Esophagus muscularis mucosa (tissue), 4 donors: ENCODE results near the gene DGKG. TPM values are rescaled to one million over a fixed set of nuclear protein-coding genes. Genes with fewer than 3 reads are reported as not detected.
A peak's percentile ranks its signal among the peaks of the same experiment; 100 is the strongest.

Source experiments
- DNase-seq: peaks from one replicate; pipeline ENCODE4 v3.0.0-alpha.2; 2017; ENCODE audit errors: extremely low spot score
- H3K27ac ChIP-seq, 4 donors: fragments of 200-600 bp; sonication (generic); replicated peaks in 1 of 4; 1 replicate in 3 of 4; 2 replicates in 1 of 4; pipeline ENCODE4 v1.5.1; 2016 to 2019; ENCODE audit warnings: mild to moderate bottlenecking in 1 of 4
- H3K27me3 ChIP-seq, 4 donors: fragments of 200-600 bp; sonication (generic); one replicate each; pipeline versions ENCODE4 v1.5.1 to v1.6.0; 2016 to 2019
- H3K36me3 ChIP-seq, 4 donors: fragments of 200-600 bp; sonication (generic); one replicate each; pipeline ENCODE4 v1.5.1; 2016 to 2019
- H3K4me1 ChIP-seq, 4 donors: fragments of 200-600 bp; sonication (generic); one replicate each; pipeline ENCODE4 v1.5.1; 2016 to 2019
- H3K4me3 ChIP-seq, 4 donors: fragments of 200-600 bp; sonication (generic); 1 replicate in 2 of 4; 2 replicates in 2 of 4; pipeline ENCODE4 v1.5.1; 2016 to 2019; ENCODE audit warnings: mild to moderate bottlenecking in 4 of 4, moderate library complexity in 1 of 4
- H3K9me3 ChIP-seq, 4 donors: fragments of 200-600 bp; sonication (generic); 1 replicate in 3 of 4; 2 replicates in 1 of 4; pipeline ENCODE4 v1.5.1; 2016 to 2019
- CTCF ChIP-seq, 3 experiments: fragments of 200-600 bp in 2 of 3; fragments of 450-650 bp in 1 of 3; sonication (generic) in 2 of 3; IDR thresholded peaks; one replicate each; pipeline ENCODE4 v1.5.1; 2017 to 2019; ENCODE audit warnings: antibody characterized with exemption in 3 of 3, mild to moderate bottlenecking in 2 of 3, moderate library complexity in 1 of 3
- EP300 ChIP-seq: sonication (generic); formaldehyde crosslinking; IDR thresholded peaks from one replicate; pipeline ENCODE4 v1.6.1; 2017; ENCODE audit warnings: antibody characterized with exemption
- POLR2A ChIP-seq: fragments of 450-650 bp; IDR thresholded peaks from one replicate; pipeline ENCODE4 v1.6.1; 2017; ENCODE audit warnings: antibody characterized with exemption, moderate library complexity, mild to moderate bottlenecking, low read depth
- POLR2AphosphoS5 ChIP-seq, 2 donors: sonication (generic); formaldehyde crosslinking; IDR thresholded peaks; one replicate each; pipeline ENCODE4 v1.6.1; 2017; ENCODE audit warnings: antibody characterized with exemption in 2 of 2
- WGBS: methylation state at CpG from one replicate; pipeline ENCODE4 v1.1.5; 2018; 5-methylcytosine and 5-hydroxymethylcytosine counted together
- intact Hi-C: fragments of 100-400 bp; cut with DNase I; formaldehyde crosslinking; loops from one replicate; pipeline ENCODE4 v1.15.1; 2023
- total RNA-seq, 4 donors: library from RNA; depleted of rRNA; stranded (reverse); fragments of >200 nt; gene quantifications; one replicate each; pipeline versions ENCODE4 v1.1.0 to v1.2.1, GENCODE V29; 2016

DGKG gene
- total RNA-seq, 4 donors from 2014 or later = 75.0 to 169 (median 104) TPM

- Histone ChIP-seq H3K9me3 (no peaks in the 10 kb centered on the region), H3K4me3 (no peak overlapping the region), H3K27me3 (no peaks in the 10 kb centered on the region), H3K4me1 (peaks cover 3 to 49% (median 37%) of the 10 kb centered on the region in 4 donors), H3K27ac (peak overlapping the region; percentile 58 to 72 (median 65)), H3K36me3 (peaks cover 14 to 61% (median 44%) of the 10 kb centered on the region in 4 donors)
- intact Hi-C loops = loop anchor here (5.0 kb wide), 1 partner anchor 82 kb away; the partner anchor contains the start of gene DGKG
- DNase-seq = no peak
- WGBS = 48% methylated on average over 3 of the region's 3 CpGs
- no peak for TF ChIP-seq POLR2A
- no peak for TF ChIP-seq CTCF (IDR thresholded peaks at IDR 0.05)
- TF ChIP-seq EP300 = no peak
- no peak for TF ChIP-seq POLR2AphosphoS5 (IDR thresholded peaks at IDR 0.05)
Observed at GRCh38 chr3:186280737-186281136, 81.3 kb downstream of the DGKG start.

GRCh38 chr3:186277268-186277909, 84.6 kb downstream of the DGKG start:
- intact Hi-C loops = no loop called here
- no peaks in the 10 kb centered on the region for H3K27me3 ChIP-seq
- H3K27ac ChIP-seq = peak overlapping the region; percentile 46 to 55 (median 50)
- H3K4me3 ChIP-seq = no peak overlapping the region
- H3K4me1 ChIP-seq = peaks cover 3 to 41% (median 36%) of the 10 kb centered on the region in 4 donors
- H3K36me3 ChIP-seq = peaks cover 19 to 56% (median 35%) of the 10 kb centered on the region in 4 donors
- TF ChIP-seq POLR2A = no peak
- peak; percentile 58 to 64 for TF ChIP-seq POLR2AphosphoS5 (IDR thresholded peaks at IDR 0.05)
- peak; percentile 59 to 65 (median 60) for TF ChIP-seq CTCF (IDR thresholded peaks at IDR 0.05)
- TF ChIP-seq EP300 = no peak
- DNase-seq = no peak
- 52% methylated on average over 10 of the region's 10 CpGs for WGBS
- H3K9me3 ChIP-seq = no peaks in the 10 kb centered on the region

- H3K27ac ChIP-seq = peak overlapping the region in 3 of 4 donors; percentile 1 to 47 (median 44)
- H3K36me3 ChIP-seq = peaks cover 19 to 70% (median 42%) of the 10 kb centered on the region in 4 donors
- peaks cover 0 to 25% (median 19%) of the 10 kb centered on the region in 4 donors for H3K4me1 ChIP-seq
- WGBS = 93% methylated on average over 5 of the region's 5 CpGs
- no peak for TF ChIP-seq EP300
- no peak for TF ChIP-seq POLR2A
- no peak for TF ChIP-seq CTCF (IDR thresholded peaks at IDR 0.05)
- no peak for TF ChIP-seq POLR2AphosphoS5 (IDR thresholded peaks at IDR 0.05)
- no peak for DNase-seq
- no peaks in the 10 kb centered on the region for H3K27me3 ChIP-seq
- intact Hi-C loops = no loop called here
- H3K4me3 ChIP-seq = no peak overlapping the region
- H3K9me3 ChIP-seq = no peaks in the 10 kb centered on the region
Observed at GRCh38 chr3:186275436-186275835, 86.6 kb downstream of the DGKG start.

GRCh38 chr3:186273586-186273985, 88.4 kb downstream of the DGKG start:
- peaks cover 5 to 51% (median 29%) of the 10 kb centered on the region in 4 donors for H3K36me3 ChIP-seq
- DNase-seq = no peak
- TF ChIP-seq EP300 (no peak), POLR2AphosphoS5 (IDR thresholded peaks at IDR 0.05) (peak in 1 of 2 donors; percentile 18)
- H3K4me3 ChIP-seq = no peak overlapping the region
- H3K4me1 ChIP-seq = peaks cover 0 to 25% (median 20%) of the 10 kb centered on the region in 4 donors
- H3K27me3 ChIP-seq = no peaks in the 10 kb centered on the region
- H3K27ac ChIP-seq = peak overlapping the region; percentile 1 to 51 (median 28)
- no peaks in the 10 kb centered on the region for H3K9me3 ChIP-seq
- intact Hi-C loops = loop anchor here (5.0 kb wide), 1 partner anchor 139 kb away; no protein-coding TSS in a partner anchor
- WGBS = 89% methylated on average over 10 of the region's 16 CpGs

GRCh38 chr3:186270701-186271100, 91.3 kb downstream of the DGKG start:
- 87% methylated on average over 7 of the region's 7 CpGs for WGBS
- peak overlapping the region in 2 of 4 donors; percentile 65 to 88 for H3K27ac ChIP-seq
- no peak for DNase-seq
- no peaks in the 10 kb centered on the region for H3K27me3 ChIP-seq
- no peaks in the 10 kb centered on the region for H3K9me3 ChIP-seq
- intact Hi-C loops = loop anchor here (5.0 kb wide), 1 partner anchor 142 kb away; no protein-coding TSS in a partner anchor
- peaks cover 5 to 50% (median 22%) of the 10 kb centered on the region in 4 donors for H3K36me3 ChIP-seq
- H3K4me3 ChIP-seq = no peak overlapping the region
- peaks cover 0 to 34% (median 18%) of the 10 kb centered on the region in 4 donors for H3K4me1 ChIP-seq
- TF ChIP-seq POLR2AphosphoS5 (IDR thresholded peaks at IDR 0.05) (no peak), POLR2A (no peak), EP300 (no peak), CTCF (IDR thresholded peaks at IDR 0.05) (no peak)
